Bronchial epithelial cell (primary cell): ENCODE measurements around the gene AUTS2. TPM values are rescaled to one million over a fixed set of nuclear protein-coding genes. Genes with fewer than 3 reads are reported as not detected.

Source experiments
- DNase-seq: peaks from one replicate; pipeline ENCODE4 v3.0.0-alpha.2; 2010; ENCODE audit warnings: low read depth
- FAIRE-seq: peaks from 2 replicates; lab custom pipeline; 2011; peaks lifted over from hg19 to GRCh38; lab: Jason Lieb, UNC
- H3K27me3 ChIP-seq: 2 replicates; pipeline ENCODE4 v1.5.1; 2011; ENCODE audit warnings: low read length; ENCODE audit not compliant: control insufficient read depth, insufficient read depth
- H3K36me3 ChIP-seq: 2 replicates; pipeline ENCODE4 v1.5.1; 2011; ENCODE audit warnings: low read length; ENCODE audit not compliant: control insufficient read depth, insufficient read depth
- H3K4me3 ChIP-seq: 2 replicates; pipeline ENCODE4 v1.5.1; 2011; ENCODE audit warnings: mild to moderate bottlenecking, low read depth, low read length, control low read depth
- CTCF ChIP-seq: IDR thresholded peaks from 2 replicates; pipeline ENCODE4 v1.5.1; 2011; ENCODE audit warnings: mild to moderate bottlenecking, moderate library complexity, low read length, control low read depth, inconsistent platforms; ENCODE audit not compliant: insufficient read depth, severe bottlenecking
- total RNA-seq: library from RNA; depleted of rRNA; stranded (reverse); fragments of >200 nt; gene quantifications from 2 replicates; pipeline ENCODE4 v1.2.1, GENCODE V29; 2014

AUTS2 gene
- total RNA-seq, 1 donor from 2014 or later, result 9.5 TPM

GRCh38 chr7:70263471-70264255 lies 665.4 kb downstream of the AUTS2 start:
- Histone ChIP-seq H3K36me3 (no peaks in the 10 kb centered on the region), H3K4me3 (no peak overlapping the region), H3K27me3 (no peaks in the 10 kb centered on the region)
- TF ChIP-seq CTCF, result no peak
- FAIRE-seq (no peak), DNase-seq (no peak)

GRCh38 chr7:70266186-70266585 lies 667.9 kb downstream of the AUTS2 start:
- DNase-seq, result no peak
- Histone ChIP-seq H3K36me3 (no peaks in the 10 kb centered on the region), H3K4me3 (no peak overlapping the region), H3K27me3 (no peaks in the 10 kb centered on the region)
- no peak for TF ChIP-seq CTCF
- FAIRE-seq, result no peak

GRCh38 chr7:70267381-70268120 lies 669.3 kb downstream of the AUTS2 start:
- H3K27me3 ChIP-seq, result no peaks in the 10 kb centered on the region
- FAIRE-seq, result no peak
- DNase-seq, result no peak
- H3K4me3 ChIP-seq, result no peak overlapping the region
- no peak for TF ChIP-seq CTCF
- H3K36me3 ChIP-seq, result no peaks in the 10 kb centered on the region

- DNase-seq, result no peak
- FAIRE-seq, result no peak
- Histone ChIP-seq H3K36me3 (no peaks in the 10 kb centered on the region), H3K27me3 (no peaks in the 10 kb centered on the region), H3K4me3 (no peak overlapping the region)
- no peak for TF ChIP-seq CTCF
These were observed 669.9 kb downstream of the AUTS2 start for GRCh38 chr7:70268179-70268578.

- TF ChIP-seq CTCF, result no peak
- DNase-seq, result no peak
- no peaks in the 10 kb centered on the region for H3K27me3 ChIP-seq
- no peak for FAIRE-seq
- H3K4me3 ChIP-seq, result no peak overlapping the region
- H3K36me3 ChIP-seq, result no peaks in the 10 kb centered on the region
These were observed 671.9 kb downstream of the AUTS2 start for GRCh38 chr7:70270149-70270548.
